HepG2 (cell line): Measurements from ENCODE around the gene FBXL7. TPM values are rescaled to one million over a fixed set of nuclear protein-coding genes. Genes with fewer than 3 reads are reported as not detected.

Experiments used
- ATAC-seq: fragments of 200-7000 bp; cut with Tn5 transposase; 3 replicates; pipeline ENCODE4 v1.9.1; 2020; ENCODE audit warnings: mild to moderate bottlenecking, moderate library complexity
- BruUV-seq: library from RNA; stranded (reverse); fragments of 400-500 nt; replicated peaks from 2 replicates; lab custom pipeline; 2021; lab: Mats Ljungman, UMichigan
- CTCF ChIA-PET: fragments of 300-600 bp; formaldehyde crosslinking; extraction: SDS; loops from one replicate; lab custom pipeline; 2021; ENCODE audit warnings: low total read pairs, inconsistent platforms, low intra/inter-chr PET ratio; lab: Yijun Ruan, JAX
- POLR2A ChIA-PET: fragments of 350-600 bp; sonication (Branson Sonifier 250); formaldehyde crosslinking; loops from one replicate; lab custom pipeline; 2020; ENCODE audit warnings: antibody characterized with exemption, inconsistent platforms; lab: Yijun Ruan, JAX
- DNase-seq: peaks from one replicate; pipeline ENCODE4 v3.0.0-alpha.2; 2015; ENCODE audit warnings: low spot score
- FAIRE-seq: peaks from 3 replicates; lab custom pipeline; 2011; peaks lifted over from hg19 to GRCh38; lab: Jason Lieb, UNC
- H2AFZ ChIP-seq: one replicate; pipeline ENCODE4 v1.6.1; 2011; ENCODE audit warnings: low read length, inconsistent platforms
- H3K27ac ChIP-seq: fragments of 300-600 bp; 3 replicates; pipeline ENCODE4 v1.8.0; 2011; ENCODE audit warnings: mixed run types, mild to moderate bottlenecking, mixed read lengths, low read length, inconsistent platforms; ENCODE audit not compliant: insufficient read depth; ENCODE audit errors: extremely low read length
- H3K27me3 ChIP-seq, 2 experiments: fragments of 200-600 bp in 1 of 2; 2 replicates in 1 of 2; 3 replicates in 1 of 2; pipeline versions ENCODE4 v1.6.0 to v1.8.0; 2011; ENCODE audit warnings: low read length in 2 of 2, mild to moderate bottlenecking in 2 of 2, moderate library complexity in 2 of 2, inconsistent platforms in 1 of 2; ENCODE audit not compliant: insufficient read depth in 2 of 2, control insufficient read depth in 1 of 2
- H3K36me3 ChIP-seq, 2 experiments: fragments of 200-600 bp in 1 of 2; replicated peaks in 1 of 2; 2 replicates in 1 of 2; 3 replicates in 1 of 2; pipeline versions ENCODE4 v1.5.1 to v1.8.0; 2011; ENCODE audit warnings: low read length in 2 of 2, inconsistent platforms in 1 of 2; ENCODE audit not compliant: insufficient read depth in 2 of 2, control insufficient read depth in 1 of 2
- H3K4me1 ChIP-seq: 2 replicates; pipeline ENCODE4 v1.5.1; 2012; ENCODE audit warnings: low read length, inconsistent platforms; ENCODE audit not compliant: insufficient read depth
- H3K4me2 ChIP-seq: 2 replicates; pipeline ENCODE4 v1.6.0; 2011; ENCODE audit warnings: low read depth, low read length, inconsistent platforms
- H3K4me3 ChIP-seq, 3 experiments: fragments of 200-600 bp in 1 of 3; sonication (generic), shearing (Covaris generic) in 1 of 3; replicated peaks in 1 of 3; 2 replicates each; pipeline ENCODE4 v1.5.1; 2011 to 2016; ENCODE audit warnings: low read length in 3 of 3, inconsistent platforms in 2 of 3, low read depth in 2 of 3, mild to moderate bottlenecking in 2 of 3, control low read depth in 1 of 3, mixed read lengths in 1 of 3; ENCODE audit not compliant: insufficient read depth in 1 of 3
- H3K79me2 ChIP-seq: one replicate; pipeline ENCODE4 v1.6.1; 2011; ENCODE audit warnings: low read length, inconsistent platforms; ENCODE audit not compliant: insufficient read depth
- H3K9ac ChIP-seq: 2 replicates; pipeline ENCODE4 v1.6.0; 2011; ENCODE audit warnings: mild to moderate bottlenecking, low read depth, low read length, inconsistent platforms; ENCODE audit not compliant: insufficient read depth
- H3K9me3 ChIP-seq: 2 replicates; pipeline ENCODE4 v1.5.1; 2012; ENCODE audit warnings: mild to moderate bottlenecking, low read length
- H4K20me1 ChIP-seq: 2 replicates; pipeline ENCODE4 v1.6.0; 2011; ENCODE audit warnings: inconsistent platforms, mild to moderate bottlenecking, low read length, moderate library complexity; ENCODE audit not compliant: insufficient read depth
- ATAD3A ChIP-seq: sonication (generic); formaldehyde crosslinking; IDR thresholded peaks from 2 replicates; pipeline ENCODE4 v1.4.0; 2020; ENCODE audit warnings: missing genetic modification reagents
- ATF1 ChIP-seq: IDR thresholded peaks from 2 replicates; pipeline ENCODE4 v1.6.1; 2016; ENCODE audit warnings: mild to moderate bottlenecking, control low read depth
- ATF4 ChIP-seq, 2 experiments: fragments of 450-650 bp in 1 of 2; sonication (generic) in 1 of 2; formaldehyde crosslinking; IDR thresholded peaks; 2 replicates each; pipeline versions ENCODE4 v1.5.0 to v1.8.0; 2020 to 2022; ENCODE audit warnings: mild to moderate bottlenecking in 1 of 2, missing genetic modification reagents in 1 of 2
- CCDC6 ChIP-seq: sonication (generic); formaldehyde crosslinking; IDR thresholded peaks from 2 replicates; pipeline ENCODE4 v1.8.1; 2022; ENCODE audit warnings: mild to moderate bottlenecking, missing genetic modification reagents, moderate library complexity
- CHCHD3 ChIP-seq: sonication (generic); formaldehyde crosslinking; IDR thresholded peaks from 2 replicates; pipeline ENCODE4 v1.8.0; 2022; ENCODE audit warnings: mild to moderate bottlenecking, missing genetic modification reagents, moderate library complexity
- ETV6 ChIP-seq: sonication (generic); formaldehyde crosslinking; conservative IDR thresholded peaks from 2 replicates; pipeline ENCODE4 v1.4.0; 2020; ENCODE audit warnings: missing genetic modification reagents
- HNF4G ChIP-seq, 2 experiments: sonication (generic) in 1 of 2; formaldehyde crosslinking in 1 of 2; IDR thresholded peaks; 2 replicates each; pipeline versions ENCODE4 v1.4.0 to v1.6.1; 2011 to 2020; ENCODE audit warnings: borderline replicate concordance in 2 of 2, low read depth in 2 of 2, mild to moderate bottlenecking in 2 of 2, low read length in 1 of 2, missing genetic modification reagents in 1 of 2, moderate library complexity in 1 of 2
- MAFF ChIP-seq: IDR thresholded peaks from 2 replicates; pipeline ENCODE4 v1.6.1; 2011; ENCODE audit warnings: low read depth, low read length, improper control_type of control experiment
- NAIF1 ChIP-seq: sonication (generic); formaldehyde crosslinking; IDR thresholded peaks from 2 replicates; pipeline ENCODE4 v1.5.0; 2020; ENCODE audit warnings: mild to moderate bottlenecking, missing genetic modification reagents, borderline replicate concordance
- NR0B2 ChIP-seq: sonication (generic); formaldehyde crosslinking; IDR thresholded peaks from 2 replicates; pipeline ENCODE4 v1.4.0; 2020; ENCODE audit warnings: mild to moderate bottlenecking, missing genetic modification reagents
- PAWR ChIP-seq: sonication (generic); formaldehyde crosslinking; IDR thresholded peaks from 2 replicates; pipeline ENCODE4 v1.4.0; 2020; ENCODE audit warnings: missing genetic modification reagents, mild to moderate bottlenecking, borderline replicate concordance
- RXRB ChIP-seq: IDR thresholded peaks from 2 replicates; pipeline ENCODE4 v1.6.1; 2016; ENCODE audit warnings: borderline replicate concordance, missing genetic modification reagents, missing compliant biosample characterization
- ZMAT3 ChIP-seq: sonication (generic); formaldehyde crosslinking; conservative IDR thresholded peaks from 2 replicates; pipeline ENCODE4 v1.7.0; 2021; ENCODE audit warnings: missing genetic modification reagents
- ZNF335 ChIP-seq: sonication (generic); formaldehyde crosslinking; IDR thresholded peaks from 2 replicates; pipeline ENCODE4 v1.4.0; 2020; ENCODE audit warnings: missing genetic modification reagents
- ZNF496 ChIP-seq: sonication (generic); formaldehyde crosslinking; IDR thresholded peaks from 2 replicates; pipeline ENCODE4 v1.8.1; 2023; ENCODE audit warnings: mild to moderate bottlenecking, moderate library complexity, missing genetic modification reagents; ENCODE audit not compliant: insufficient replicate concordance
- ZNF562 ChIP-seq: sonication (generic); formaldehyde crosslinking; IDR thresholded peaks from 2 replicates; pipeline ENCODE4 v1.8.0; 2022; ENCODE audit warnings: missing genetic modification reagents, borderline replicate concordance
- ZNF879 ChIP-seq: sonication (generic); formaldehyde crosslinking; IDR thresholded peaks from 2 replicates; pipeline ENCODE4 v1.8.1; 2023; ENCODE audit warnings: missing genetic modification reagents
- whole genome bisulfite sequencing: methylation state at CpG from one replicate; pipeline ENCODE4 v1.1.6; 2017; ENCODE audit warnings: low lambda C conversion rate; 5-methylcytosine and 5-hydroxymethylcytosine counted together
- in situ Hi-C: cut with HindIII; loops from 2 replicates; pipeline ENCODE4 v1.10.0; 2017; ENCODE audit warnings: low pct_unique_long_range_greater_than_20kb; ENCODE audit not compliant: extremely low pct_ligation_motif_present
- intact Hi-C: fragments of 100-400 bp; cut with micrococcal nuclease; formaldehyde crosslinking; loops from one replicate; pipeline ENCODE4 v1.10.0; 2022; ENCODE audit not compliant: unreplicated experiment
- polyA plus RNA-seq, 8 experiments: library from polyadenylated mRNA; depleted of rRNA in 3 of 8; stranded (reverse) in 7 of 8; unstranded in 1 of 8; fragments of >200 nt; fragmentation: Illumina TruSeq in 4 of 8; extraction: Trizol in 4 of 8; gene quantifications; 2 replicates each; pipeline versions ENCODE4 v1.2.1 to v1.2.3, GENCODE V29; 2011 to 2016; ENCODE audit warnings: low read depth in 4 of 8, missing spikeins in 1 of 8, mixed read lengths in 1 of 8; ENCODE audit not compliant: insufficient read depth in 1 of 8
- total RNA-seq, 5 experiments: library from RNA; depleted of rRNA; stranded (reverse); fragments of >200 nt; fragmentation: Illumina TruSeq; extraction: Trizol; gene quantifications; 2 replicates each; pipeline ENCODE4 v1.2.3, GENCODE V29; 2016; ENCODE audit warnings: low read depth in 1 of 5

Gene FBXL7
- total and polyA plus RNA-seq, 2 of the 13 experiments (the other 11 are each of a cell fraction or from before 2014, with no cell fraction given) = 0.07 TPM; not detected in 1

DNA sequence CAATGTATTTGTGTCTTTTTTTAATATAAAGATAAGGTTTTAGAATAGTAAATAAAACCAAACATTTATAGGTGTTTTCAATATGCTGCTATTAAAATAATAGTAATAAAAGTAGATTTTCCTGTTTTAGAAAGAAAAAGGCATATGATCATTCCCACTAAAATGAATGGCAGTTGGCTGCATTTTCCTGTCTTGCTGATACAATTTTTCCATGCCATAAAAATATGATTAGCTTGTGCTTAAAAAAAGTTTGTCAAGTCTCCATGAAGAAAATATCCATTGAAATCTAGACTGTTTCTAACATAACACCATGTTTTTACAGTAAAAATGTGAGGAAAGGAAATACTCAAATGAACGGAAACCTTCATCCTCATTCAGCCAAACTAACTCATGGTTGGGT is 65.0 kb downstream of the FBXL7 start:
- no peaks in the 10 kb centered on the region for H4K20me1 ChIP-seq
- no peaks in the 10 kb centered on the region for H3K36me3 ChIP-seq
- no peak overlapping the region for H2AFZ ChIP-seq
- no peaks in the 10 kb centered on the region for H3K4me1 ChIP-seq
- H3K9ac ChIP-seq = no peak overlapping the region
- CTCF ChIA-PET = no interaction called here
- in situ Hi-C loops (no loop called here), intact Hi-C loops (no loop called here)
- H3K27ac ChIP-seq = no peak overlapping the region
- H3K4me2 ChIP-seq = no peak overlapping the region
- no peak overlapping the region for H3K4me3 ChIP-seq
- H3K79me2 ChIP-seq = no peaks in the 10 kb centered on the region
- POLR2A ChIA-PET = no interaction called here
- no TSS peak for BruUV-seq
- FAIRE-seq (no peak), DNase-seq (no peak), ATAC-seq (no peak)
- H3K9me3 ChIP-seq = no peaks in the 10 kb centered on the region
- H3K27me3 ChIP-seq = no peaks in the 10 kb centered on the region
- 0% methylated on average over 1 of the region's 1 CpG for WGBS
- no peak for TF ChIP-seq NR0B2 (CRISPR knock-in tag)
- no peak for TF ChIP-seq ZNF335 (CRISPR knock-in tag)
- no peak for TF ChIP-seq ZNF562 (CRISPR knock-in tag)
- TF ChIP-seq NAIF1 (CRISPR knock-in tag) = no peak
- no peak for TF ChIP-seq ZNF879 (CRISPR knock-in tag)
- TF ChIP-seq PAWR (CRISPR knock-in tag) = no peak
- TF ChIP-seq ZNF496 (CRISPR knock-in tag) = no peak
- TF ChIP-seq ZMAT3 (CRISPR knock-in tag) = no peak
- TF ChIP-seq MAFF = no peak
- no peak for TF ChIP-seq ATF1 (CRISPR knock-in tag)
- no peak for TF ChIP-seq ATAD3A (CRISPR knock-in tag)
- TF ChIP-seq CHCHD3 (CRISPR knock-in tag) = no peak
- no peak for TF ChIP-seq ETV6
- TF ChIP-seq RXRB (CRISPR knock-in tag) = no peak
- no peak for TF ChIP-seq ATF4 (CRISPR knock-in tag; IDR thresholded peaks at IDR 0.05)
- TF ChIP-seq HNF4G (IDR thresholded peaks at IDR 0.05; ENCODE audit: borderline replicate concordance, low read depth, low read length) = no peak
- no peak for TF ChIP-seq HNF4G (CRISPR knock-in tag; IDR thresholded peaks at IDR 0.05; ENCODE audit: borderline replicate concordance, low read depth)
- no peak for TF ChIP-seq CCDC6 (CRISPR knock-in tag)
